GM12878 (cell line): ENCODE data around the gene GAD2. TPM values are rescaled to one million over a fixed set of nuclear protein-coding genes. Genes with fewer than 3 reads are reported as not detected.

Source experiments
- ATAC-seq: fragments of 200-7000 bp; cut with Tn5 transposase; 3 replicates; pipeline ENCODE4 v1.9.1; 2020; ENCODE audit warnings: mild to moderate bottlenecking, moderate library complexity
- BruUV-seq: library from RNA; stranded (reverse); fragments of 400-500 nt; replicated peaks from 2 replicates; lab custom pipeline; 2021; lab: Mats Ljungman, UMichigan
- CTCF ChIA-PET: fragments of 300-600 bp; sonication (Branson Sonifier 250); formaldehyde crosslinking; extraction: SDS; loops from one replicate; lab custom pipeline; 2021; ENCODE audit warnings: inconsistent platforms; lab: Yijun Ruan, JAX
- POLR2A ChIA-PET: fragments of 350-600 bp; formaldehyde crosslinking; extraction: SDS; loops from one replicate; lab custom pipeline; 2021; ENCODE audit warnings: inconsistent platforms; lab: Charles Lee
- RAD21 ChIA-PET: fragments of 300-600 bp; sonication (Branson Sonifier 250); formaldehyde crosslinking; loops from one replicate; lab custom pipeline; 2023; ENCODE audit warnings: antibody characterized with exemption; ENCODE audit not compliant: unreplicated experiment; lab: Charles Lee
- SMC1A ChIA-PET: fragments of 300-600 bp; sonication (Branson Sonifier 250); formaldehyde crosslinking; loops from one replicate; lab custom pipeline; 2023; ENCODE audit not compliant: unreplicated experiment, uncharacterized antibody; lab: Charles Lee
- DNase-seq: peaks from one replicate; pipeline ENCODE4 v3.0.0-alpha.2; 2011; ENCODE audit warnings: low read depth, low spot score
- FAIRE-seq: peaks from 3 replicates; lab custom pipeline; 2011; peaks lifted over from hg19 to GRCh38; lab: Jason Lieb, UNC
- H2AFZ ChIP-seq: 2 replicates; pipeline ENCODE4 v1.6.0; 2011; ENCODE audit warnings: low read depth, low read length, control low read depth; ENCODE audit not compliant: control insufficient read depth
- H3K27ac ChIP-seq: 2 replicates; pipeline ENCODE4 v1.5.1; 2011; ENCODE audit warnings: control low read depth; ENCODE audit not compliant: control insufficient read depth, insufficient read depth
- H3K27me3 ChIP-seq, 2 experiments: replicated peaks in 1 of 2; 2 replicates each; pipeline versions ENCODE4 v1.6.0 to v1.6.1; 2011; ENCODE audit warnings: low read length in 1 of 2; ENCODE audit not compliant: control insufficient read depth in 2 of 2, insufficient read depth in 2 of 2
- H3K36me3 ChIP-seq, 2 experiments: 2 replicates each; pipeline ENCODE4 v1.5.1; 2011; ENCODE audit warnings: low read length in 1 of 2; ENCODE audit not compliant: control insufficient read depth in 2 of 2, insufficient read depth in 2 of 2
- H3K4me1 ChIP-seq: 2 replicates; pipeline ENCODE4 v1.6.1; 2011; ENCODE audit warnings: mild to moderate bottlenecking, low read length, moderate library complexity, mixed read lengths; ENCODE audit not compliant: control insufficient read depth, insufficient read depth
- H3K4me2 ChIP-seq: 2 replicates; pipeline ENCODE4 v1.6.0; 2011; ENCODE audit warnings: control low read depth; ENCODE audit not compliant: control insufficient read depth, insufficient read depth
- H3K4me3 ChIP-seq: fragments of 200-600 bp; sonication (generic); 2 replicates; pipeline ENCODE4 v1.5.1; 2016
- H3K79me2 ChIP-seq: 2 replicates; pipeline ENCODE4 v1.6.0; 2011; ENCODE audit warnings: low read length; ENCODE audit not compliant: control insufficient read depth, insufficient read depth
- H3K9ac ChIP-seq: 2 replicates; pipeline ENCODE4 v1.8.0; 2011; ENCODE audit warnings: low read length, control low read depth, mixed read lengths; ENCODE audit not compliant: control insufficient read depth, insufficient read depth
- H3K9me3 ChIP-seq: replicated peaks from 3 replicates; pipeline ENCODE4 v1.5.1; 2011; ENCODE audit warnings: mild to moderate bottlenecking, low read length; ENCODE audit not compliant: control insufficient read depth, insufficient read depth
- H4K20me1 ChIP-seq: 2 replicates; pipeline ENCODE4 v1.6.0; 2011; ENCODE audit not compliant: control insufficient read depth, insufficient read depth
- CBFB ChIP-seq: IDR thresholded peaks from 2 replicates; pipeline ENCODE4 v1.6.1; 2016; ENCODE audit warnings: antibody characterized with exemption, low read depth
- EED ChIP-seq: sonication (generic); IDR thresholded peaks from 2 replicates; pipeline ENCODE4 v1.6.1; 2016; ENCODE audit warnings: antibody characterized with exemption, low read depth
- HDAC2 ChIP-seq: fragments of 200-600 bp; sonication (generic); IDR thresholded peaks from 2 replicates; pipeline ENCODE4 v1.6.1; 2017
- IKZF2 ChIP-seq, 2 experiments: fragments of 450-650 bp; IDR thresholded peaks; 2 replicates each; pipeline ENCODE4 v1.6.1; 2017; ENCODE audit warnings: mild to moderate bottlenecking in 2 of 2, moderate library complexity in 2 of 2
- JUND ChIP-seq: IDR thresholded peaks from 2 replicates; pipeline ENCODE4 v1.6.1; 2012; ENCODE audit warnings: low read depth, mild to moderate bottlenecking, low read length, improper control_type of control experiment, moderate library complexity
- MTA2 ChIP-seq: fragments of 450-650 bp; IDR thresholded peaks from 2 replicates; pipeline ENCODE4 v1.6.1; 2016; ENCODE audit warnings: low read depth, mild to moderate bottlenecking, moderate library complexity
- MXI1 ChIP-seq: fragments of 150-350 bp; IDR thresholded peaks from 2 replicates; pipeline ENCODE4 v1.6.1; 2011; ENCODE audit warnings: low read depth, mild to moderate bottlenecking, inconsistent platforms, low read length, improper control_type of control experiment
- PBX3 ChIP-seq: IDR thresholded peaks from 2 replicates; pipeline ENCODE4 v1.6.1; 2011; ENCODE audit warnings: mild to moderate bottlenecking, low read depth, low read length, moderate library complexity; ENCODE audit not compliant: insufficient replicate concordance
- PML ChIP-seq: IDR thresholded peaks from 2 replicates; pipeline ENCODE4 v1.6.1; 2012; ENCODE audit warnings: low read length, inconsistent platforms
- SKIL ChIP-seq: fragments of 450-650 bp; IDR thresholded peaks from 2 replicates; pipeline ENCODE4 v1.6.1; 2017; ENCODE audit warnings: mild to moderate bottlenecking, low read depth, inconsistent platforms; ENCODE audit not compliant: poor library complexity, severe bottlenecking
- WGBS: methylation state at CpG from one replicate; pipeline ENCODE4 v1.1.6; 2016; ENCODE audit warnings: low lambda C conversion rate; ENCODE audit not compliant: insufficient replicate concordance, insufficient coverage; ENCODE audit errors: missing lambda C conversion rate; 5-methylcytosine and 5-hydroxymethylcytosine counted together
- in situ Hi-C: fragments of 300-500 bp; cut with MboI; formaldehyde crosslinking; loops from 9 replicates; pipeline ENCODE4 v1.14.3; 2018; ENCODE audit warnings: mixed read lengths
- intact Hi-C: fragments of 100-400 bp; cut with micrococcal nuclease; formaldehyde crosslinking; loops from one replicate; pipeline ENCODE4 v1.14.2; 2022; ENCODE audit not compliant: unreplicated experiment
- polyA plus RNA-seq, 11 experiments: library from polyadenylated mRNA; depleted of rRNA in 4 of 11; unstranded in 6 of 11; stranded (reverse) in 5 of 11; fragments of >200 nt; fragmentation: Nextera tagmentation in 4 of 11; fragmentation: Illumina TruSeq in 1 of 11; extraction: Ambion mirVana in 4 of 11; extraction: Trizol in 1 of 11; gene quantifications; 1 replicate in 1 of 11; 2 replicates in 10 of 11; pipeline versions ENCODE4 v1.2.1 to v1.2.3, GENCODE V29; 2011 to 2016; ENCODE audit warnings: inconsistent platforms in 2 of 11, missing spikeins in 2 of 11, low read depth in 1 of 11
- total RNA-seq, 4 experiments: library from RNA; depleted of rRNA in 3 of 4; stranded (reverse); fragments of >200 nt in 3 of 4; fragmentation: Illumina TruSeq in 1 of 4; extraction: Trizol in 1 of 4; gene quantifications; 2 replicates each; pipeline versions ENCODE4 v1.2.1 to v1.2.3, GENCODE V29; 2013 to 2021

Gene GAD2
- total and polyA plus RNA-seq, 10 of the 15 experiments (the other 5 are each of a cell fraction or from before 2014, with no cell fraction given) = not detected

- H3K79me2 ChIP-seq = no peaks in the 10 kb centered on the region
- ChIA-PET SMC1A (interaction anchor here (0.6 kb wide), 1 partner anchor 8 kb away, joined by 3 read pairs; no protein-coding TSS in a partner anchor), RAD21 (no interaction called here), CTCF (no interaction called here), POLR2A (no interaction called here)
- peaks cover 1 to 2% of the 10 kb centered on the region in 2 experiments; a peak in 3 of 4 replicates for H3K27me3 ChIP-seq
- intact Hi-C loops = no loop called here
- no peak overlapping the region for H3K27ac ChIP-seq
- ATAC-seq (no peak), FAIRE-seq (no peak), DNase-seq (no peak)
- TF ChIP-seq HDAC2 = no peak
- TF ChIP-seq SKIL = no peak
- TF ChIP-seq IKZF2 (IDR thresholded peaks at IDR 0.05) = no peak
- no peak for TF ChIP-seq CBFB
- TF ChIP-seq PBX3 = no peak
- TF ChIP-seq PML = no peak
- no peak for TF ChIP-seq MXI1
- no peak for TF ChIP-seq EED
- no peak for TF ChIP-seq JUND
- no peak for TF ChIP-seq MTA2
- H2AFZ ChIP-seq = no peak overlapping the region
- WGBS = 17% methylated on average over 3 of the region's 5 CpGs
- no peaks in the 10 kb centered on the region for H3K9me3 ChIP-seq
- no peak overlapping the region for H3K4me3 ChIP-seq
- no peaks in the 10 kb centered on the region for H3K36me3 ChIP-seq
- no peaks in the 10 kb centered on the region for H4K20me1 ChIP-seq
- no TSS peak for BruUV-seq
- in situ Hi-C loops = no loop called here
- H3K4me1 ChIP-seq = no peaks in the 10 kb centered on the region
- H3K4me2 ChIP-seq = no peak overlapping the region
- no peak overlapping the region for H3K9ac ChIP-seq
Observed at GRCh38 chr10:26232174-26232573, 15.6 kb downstream of the GAD2 start.
